Measurements from ENCODE around the gene EFHD2. TPM values are rescaled to one million over a fixed set of nuclear protein-coding genes. Genes with fewer than 3 reads are reported as not detected.
"Not testable (repeated sequence)": the region's sequence is repeated elsewhere in the genome, so short reads cannot be mapped to it uniquely, and the experiment has no call there.

Gene EFHD2
- total RNA-seq, 1 experiment from 2014 or later = 48.3 TPM

GRCh38 chr1:15456313-15456954 lies 46.7 kb downstream of the EFHD2 start, which contains the start of gene CELA2A:
Gene CELA2A, plus strand, starts transcription at chr1:15456732. Its CDS starts 22 bp downstream, at chr1:15456754.
- Histone ChIP-seq H3K4me3 (ENCODE audit: insufficient read depth, low read depth, low read length) (no peak within 1 kb of the TSS), H3K27me3 (ENCODE audit: control insufficient read depth, insufficient read depth, low read length) (no peaks in the 10 kb centered on the region), H3K36me3 (replicated peaks; ENCODE audit: control insufficient read depth, insufficient read depth, low read length) (no peaks in the 10 kb centered on the region)
- no peak for DNase-seq

GRCh38 chr1:15457585-15457984 lies 47.9 kb downstream of the EFHD2 start:
- Histone ChIP-seq H3K4me3 (ENCODE audit: insufficient read depth, low read depth, low read length) (no peak overlapping the region), H3K27me3 (ENCODE audit: control insufficient read depth, insufficient read depth, low read length) (no peaks in the 10 kb centered on the region), H3K36me3 (replicated peaks; ENCODE audit: control insufficient read depth, insufficient read depth, low read length) (no peaks in the 10 kb centered on the region)
- no peak for DNase-seq

GRCh38 chr1:15458388-15458787 lies 48.7 kb downstream of the EFHD2 start:
- not testable (repeated sequence) for H3K27me3 ChIP-seq (ENCODE audit: control insufficient read depth, insufficient read depth, low read length); DNase-seq; H3K4me3 ChIP-seq (ENCODE audit: insufficient read depth, low read depth, low read length); H3K36me3 ChIP-seq (replicated peaks; ENCODE audit: control insufficient read depth, insufficient read depth, low read length)

- Histone ChIP-seq H3K4me3 (ENCODE audit: insufficient read depth, low read depth, low read length) (no peak overlapping the region), H3K27me3 (ENCODE audit: control insufficient read depth, insufficient read depth, low read length) (no peaks in the 10 kb centered on the region), H3K36me3 (replicated peaks; ENCODE audit: control insufficient read depth, insufficient read depth, low read length) (no peaks in the 10 kb centered on the region)
- no peak for DNase-seq
These were observed 50.4 kb downstream of the EFHD2 start for GRCh38 chr1:15459771-15460707.

- DNase-seq = no peak
- no peaks in the 10 kb centered on the region for H3K27me3 ChIP-seq (ENCODE audit: control insufficient read depth, insufficient read depth, low read length)
- no peak overlapping the region for H3K4me3 ChIP-seq (ENCODE audit: insufficient read depth, low read depth, low read length)
- H3K36me3 ChIP-seq (replicated peaks; ENCODE audit: control insufficient read depth, insufficient read depth, low read length) = no peaks in the 10 kb centered on the region
These were observed 51.0 kb downstream of the EFHD2 start for GRCh38 chr1:15460708-15461095.

GRCh38 chr1:15463064-15463800 lies 53.5 kb downstream of the EFHD2 start:
- not testable (repeated sequence) for H3K27me3 ChIP-seq (ENCODE audit: control insufficient read depth, insufficient read depth, low read length); H3K36me3 ChIP-seq (replicated peaks; ENCODE audit: control insufficient read depth, insufficient read depth, low read length); H3K4me3 ChIP-seq (ENCODE audit: insufficient read depth, low read depth, low read length); DNase-seq

GRCh38 chr1:15463926-15464322 lies 54.2 kb downstream of the EFHD2 start:
- not testable (repeated sequence) for H3K27me3 ChIP-seq (ENCODE audit: control insufficient read depth, insufficient read depth, low read length); H3K4me3 ChIP-seq (ENCODE audit: insufficient read depth, low read depth, low read length); DNase-seq; H3K36me3 ChIP-seq (replicated peaks; ENCODE audit: control insufficient read depth, insufficient read depth, low read length)

- DNase-seq = no peak
- Histone ChIP-seq H3K4me3 (ENCODE audit: insufficient read depth, low read depth, low read length) (no peak overlapping the region), H3K36me3 (replicated peaks; ENCODE audit: control insufficient read depth, insufficient read depth, low read length) (no peaks in the 10 kb centered on the region), H3K27me3 (ENCODE audit: control insufficient read depth, insufficient read depth, low read length) (no peaks in the 10 kb centered on the region)
These were observed 56.0 kb downstream of the EFHD2 start for GRCh38 chr1:15465674-15466073.

GRCh38 chr1:15466955-15467625 lies 57.4 kb downstream of the EFHD2 start:
- H3K27me3 ChIP-seq (ENCODE audit: control insufficient read depth, insufficient read depth, low read length); H3K4me3 ChIP-seq (ENCODE audit: insufficient read depth, low read depth, low read length); H3K36me3 ChIP-seq (replicated peaks; ENCODE audit: control insufficient read depth, insufficient read depth, low read length); DNase-seq: not testable (repeated sequence)

GRCh38 chr1:15468145-15468544 lies 58.5 kb downstream of the EFHD2 start:
- DNase-seq = no peak
- H3K36me3 ChIP-seq (replicated peaks; ENCODE audit: control insufficient read depth, insufficient read depth, low read length) = no peaks in the 10 kb centered on the region
- H3K27me3 ChIP-seq (ENCODE audit: control insufficient read depth, insufficient read depth, low read length) = no peaks in the 10 kb centered on the region
- H3K4me3 ChIP-seq (ENCODE audit: insufficient read depth, low read depth, low read length) = no peak overlapping the region

- Histone ChIP-seq H3K27me3 (ENCODE audit: control insufficient read depth, insufficient read depth, low read length) (no peaks in the 10 kb centered on the region), H3K36me3 (replicated peaks; ENCODE audit: control insufficient read depth, insufficient read depth, low read length) (no peaks in the 10 kb centered on the region), H3K4me3 (ENCODE audit: insufficient read depth, low read depth, low read length) (no peak overlapping the region)
- no peak for DNase-seq
These were observed 59.7 kb downstream of the EFHD2 start for GRCh38 chr1:15469361-15469760.

GRCh38 chr1:15469821-15470448 lies 60.2 kb downstream of the EFHD2 start:
- not testable (repeated sequence) for H3K36me3 ChIP-seq (replicated peaks; ENCODE audit: control insufficient read depth, insufficient read depth, low read length); H3K4me3 ChIP-seq (ENCODE audit: insufficient read depth, low read depth, low read length); DNase-seq; H3K27me3 ChIP-seq (ENCODE audit: control insufficient read depth, insufficient read depth, low read length)

- not testable (repeated sequence) for DNase-seq; H3K36me3 ChIP-seq (replicated peaks; ENCODE audit: control insufficient read depth, insufficient read depth, low read length); H3K27me3 ChIP-seq (ENCODE audit: control insufficient read depth, insufficient read depth, low read length); H3K4me3 ChIP-seq (ENCODE audit: insufficient read depth, low read depth, low read length)
These were observed 61.4 kb downstream of the EFHD2 start for GRCh38 chr1:15471067-15471466.

GRCh38 chr1:15471723-15472122 lies 62.0 kb downstream of the EFHD2 start:
- DNase-seq; H3K4me3 ChIP-seq (ENCODE audit: insufficient read depth, low read depth, low read length); H3K27me3 ChIP-seq (ENCODE audit: control insufficient read depth, insufficient read depth, low read length); H3K36me3 ChIP-seq (replicated peaks; ENCODE audit: control insufficient read depth, insufficient read depth, low read length): not testable (repeated sequence)
